Aorta (tissue), 4 donors: ENCODE data around the gene FAM180B. TPM values are rescaled to one million over a fixed set of nuclear protein-coding genes. Genes with fewer than 3 reads are reported as not detected.

Experiments used
- polyA plus RNA-seq, 2 donors: library from polyadenylated mRNA; stranded (reverse); fragments of 200-250 nt; gene quantifications; one replicate each; pipeline ENCODE4 v1.2.3, GENCODE V29; 2013
- total RNA-seq, 2 donors: library from RNA; stranded (reverse); fragmentation: NEBNext Ultra II Directional; extraction: Animal tissue kit (Norgen Biotek cat#: 25700); gene quantifications; one replicate each; pipeline ENCODE4 v1.2.1, GENCODE V29; 2021
- donor health status: healthy with polysubstance abuse.
- donor health status: Bipolar disorder and iron deficiency.
- donor health status: DM: no; HTN: no; CAD: no.
- donor health status: DM: yes; HTN: yes; CAD: no.

Gene FAM180B
- total and polyA plus RNA-seq, 4 donors: 0.38 to 4.8 (median 1.7) TPM; not detected in 1

Other genes with a start within 250 kb of the FAM180B start
- under 1 TPM; 0.15 to 0.42 TPM for gene MYBPC3, start 234.0 kb upstream of the FAM180B start, total RNA-seq
- 1 to 10 TPM in 1 of 2 donors, under 1 TPM in 1; 0.03 to 1.9 TPM for gene MYBPC3, start 234.0 kb upstream of the FAM180B start, polyA plus RNA-seq
- gene SPI1, start 208.1 kb upstream of the FAM180B start, total RNA-seq: 10 to 100 TPM; 41.0 to 56.0 TPM
- 10 to 100 TPM in 1 of 2 donors, 1 to 10 TPM in 1; 6.3 to 37.8 TPM for gene SPI1, start 208.1 kb upstream of the FAM180B start, polyA plus RNA-seq
- 10 to 100 TPM; 75.1 to 88.9 TPM for gene SLC39A13, start 178.1 kb upstream of the FAM180B start, total RNA-seq
- gene SLC39A13, start 178.1 kb upstream of the FAM180B start, polyA plus RNA-seq: 100 to 1,000 TPM in 1 of 2 donors, 10 to 100 TPM in 1; 34.7 to 118 TPM
- 100 to 1,000 TPM in 1 of 2 donors, 10 to 100 TPM in 1; 84.2 to 117 TPM for gene PSMC3, start 160.2 kb upstream of the FAM180B start, total RNA-seq
- 100 to 1,000 TPM; 181 to 204 TPM for gene PSMC3, start 160.2 kb upstream of the FAM180B start, polyA plus RNA-seq
- gene RAPSN, start 137.5 kb upstream of the FAM180B start, total RNA-seq: under 1 TPM; 0.66 to 0.71 TPM
- under 1 TPM in 1 of 2 donors, not detected in 1; 0.46 TPM for gene RAPSN, start 137.5 kb upstream of the FAM180B start, polyA plus RNA-seq
- 100 to 1,000 TPM in 1 of 2 donors, 10 to 100 TPM in 1; 98.5 to 114 TPM for gene CELF1, start 33.5 kb upstream of the FAM180B start, total RNA-seq
- gene CELF1, start 33.5 kb upstream of the FAM180B start, polyA plus RNA-seq: 10 to 100 TPM; 11.3 to 17.7 TPM
- 10 to 100 TPM; 25.6 to 26.1 TPM for gene PTPMT1, start 21.1 kb upstream of the FAM180B start, total RNA-seq
- gene PTPMT1, start 21.1 kb upstream of the FAM180B start, polyA plus RNA-seq: 10 to 100 TPM; 45.9 to 51.5 TPM
- gene KBTBD4, start 7.7 kb upstream of the FAM180B start, total RNA-seq: 10 to 100 TPM; 11.1 to 13.5 TPM
- 10 to 100 TPM in 1 of 2 donors, 1 to 10 TPM in 1; 8.9 to 13.3 TPM for gene KBTBD4, start 7.7 kb upstream of the FAM180B start, polyA plus RNA-seq
- 10 to 100 TPM; 52.2 to 56.2 TPM for gene NDUFS3, start 7.6 kb upstream of the FAM180B start, total RNA-seq
- 100 to 1,000 TPM in 1 of 2 donors, 10 to 100 TPM in 1; 80.3 to 106 TPM for gene NDUFS3, start 7.6 kb upstream of the FAM180B start, polyA plus RNA-seq
- gene C1QTNF4, start 7.7 kb downstream of the FAM180B start, total RNA-seq: 1 to 10 TPM; 2.3 TPM
- 1 to 10 TPM in 1 of 2 donors, under 1 TPM in 1; 0.63 to 3.1 TPM for gene C1QTNF4, start 7.7 kb downstream of the FAM180B start, polyA plus RNA-seq
- 10 to 100 TPM; 34.8 to 43.7 TPM for gene MTCH2, start 55.9 kb downstream of the FAM180B start, total RNA-seq
- gene MTCH2, start 55.9 kb downstream of the FAM180B start, polyA plus RNA-seq: 10 to 100 TPM; 28.6 to 47.8 TPM
- gene AGBL2, start 128.7 kb downstream of the FAM180B start, total RNA-seq: 1 to 10 TPM in 1 of 2 donors, under 1 TPM in 1; 0.75 to 2.0 TPM
- 1 to 10 TPM in 1 of 2 donors, not detected in 1; 1.6 TPM for gene AGBL2, start 128.7 kb downstream of the FAM180B start, polyA plus RNA-seq
- gene FNBP4, start 180.7 kb downstream of the FAM180B start, total RNA-seq: 100 to 1,000 TPM; 122 to 140 TPM
- 10 to 100 TPM in 1 of 2 donors, 1 to 10 TPM in 1; 8.1 to 65.3 TPM for gene FNBP4, start 180.7 kb downstream of the FAM180B start, polyA plus RNA-seq